GM12864 (cell line): Measurements from ENCODE around the gene TRAPPC3.

Source experiments
- DNase-seq: peaks from one replicate; pipeline ENCODE4 v3.0.0-alpha.2; 2011; ENCODE audit warnings: low read depth
- H3K4me3 ChIP-seq: 2 replicates; pipeline ENCODE4 v1.5.1; 2011; ENCODE audit warnings: mild to moderate bottlenecking, low read depth, low read length, control low read depth
- TF ChIP-seq, protein P1 (sequence below): IDR thresholded peaks from 2 replicates; pipeline ENCODE4 v1.5.1; 2011; ENCODE audit warnings: low read depth, mild to moderate bottlenecking, moderate library complexity, low read length, control low read depth, inconsistent platforms; ENCODE audit errors: missing control alignments

Gene TRAPPC3

GRCh38 chr1:36149973-36150295, 648 bp upstream of the TRAPPC3 start:
- DNase-seq = no peak
- peak overlapping the region; percentile 29 for H3K4me3 ChIP-seq
- TF ChIP-seq, protein P1, sequence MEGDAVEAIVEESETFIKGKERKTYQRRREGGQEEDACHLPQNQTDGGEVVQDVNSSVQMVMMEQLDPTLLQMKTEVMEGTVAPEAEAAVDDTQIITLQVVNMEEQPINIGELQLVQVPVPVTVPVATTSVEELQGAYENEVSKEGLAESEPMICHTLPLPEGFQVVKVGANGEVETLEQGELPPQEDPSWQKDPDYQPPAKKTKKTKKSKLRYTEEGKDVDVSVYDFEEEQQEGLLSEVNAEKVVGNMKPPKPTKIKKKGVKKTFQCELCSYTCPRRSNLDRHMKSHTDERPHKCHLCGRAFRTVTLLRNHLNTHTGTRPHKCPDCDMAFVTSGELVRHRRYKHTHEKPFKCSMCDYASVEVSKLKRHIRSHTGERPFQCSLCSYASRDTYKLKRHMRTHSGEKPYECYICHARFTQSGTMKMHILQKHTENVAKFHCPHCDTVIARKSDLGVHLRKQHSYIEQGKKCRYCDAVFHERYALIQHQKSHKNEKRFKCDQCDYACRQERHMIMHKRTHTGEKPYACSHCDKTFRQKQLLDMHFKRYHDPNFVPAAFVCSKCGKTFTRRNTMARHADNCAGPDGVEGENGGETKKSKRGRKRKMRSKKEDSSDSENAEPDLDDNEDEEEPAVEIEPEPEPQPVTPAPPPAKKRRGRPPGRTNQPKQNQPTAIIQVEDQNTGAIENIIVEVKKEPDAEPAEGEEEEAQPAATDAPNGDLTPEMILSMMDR = no peak

GRCh38 chr1:36148821-36149236, 457 bp downstream of the TRAPPC3 start:
- TF ChIP-seq, protein P1 = no peak

GRCh38 chr1:36144413-36144812, 4.9 kb downstream of the TRAPPC3 start:
- no peak overlapping the region for H3K4me3 ChIP-seq
- TF ChIP-seq, protein P1 = no peak
- DNase-seq = no peak

More at GRCh38 chr1:36148821-36149236, 457 bp downstream of the TRAPPC3 start:
- DNase-seq = no peak
- peak overlapping the region; percentile 85 for H3K4me3 ChIP-seq

DNA sequence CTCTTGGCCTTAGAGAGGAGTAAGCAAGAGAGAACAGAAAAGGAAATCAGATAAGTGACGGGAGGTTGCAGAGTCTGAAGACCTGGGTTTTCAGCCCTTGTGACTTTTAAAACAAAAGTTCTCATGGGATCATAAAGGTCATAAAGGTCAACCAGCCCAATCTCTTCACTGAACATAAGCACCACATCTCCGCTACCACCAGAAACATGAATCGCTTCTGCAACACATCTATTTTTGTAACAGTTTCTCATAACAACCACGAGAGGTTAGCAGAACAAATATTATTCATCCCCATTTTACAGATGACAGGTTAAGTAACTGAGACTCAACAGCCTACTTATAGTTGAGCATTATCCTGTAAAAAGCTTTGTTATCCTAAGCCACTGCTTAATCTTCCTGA, 5.9 kb downstream of the TRAPPC3 start:
- no peak overlapping the region for H3K4me3 ChIP-seq
- no peak for DNase-seq
- TF ChIP-seq, protein P1 = no peak

DNA sequence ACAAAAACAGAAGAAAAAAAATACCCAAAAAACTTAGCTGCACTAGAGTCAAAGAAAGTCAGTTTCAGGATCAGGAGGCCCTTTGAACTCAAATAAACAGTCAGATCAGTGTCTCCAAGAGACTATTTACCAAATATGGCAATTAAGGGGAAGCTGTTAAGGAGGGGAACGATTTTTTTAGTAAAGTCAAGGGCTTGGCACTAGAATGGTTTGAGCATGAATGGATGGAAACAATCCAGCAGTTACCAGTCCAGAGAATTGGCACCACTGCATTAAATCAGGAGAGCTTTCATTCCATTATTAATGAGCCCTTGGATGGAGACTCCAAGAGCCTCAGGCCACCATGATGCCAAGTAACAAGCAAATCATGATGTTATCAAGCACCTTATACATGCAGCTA, 7.2 kb downstream of the TRAPPC3 start:
- H3K4me3 ChIP-seq = no peak overlapping the region
- TF ChIP-seq, protein P1 = no peak
- DNase-seq = no peak

GRCh38 chr1:36139521-36139920, 9.8 kb downstream of the TRAPPC3 start:
- no peak for DNase-seq
- no peak overlapping the region for H3K4me3 ChIP-seq
- TF ChIP-seq, protein P1 = no peak

DNA sequence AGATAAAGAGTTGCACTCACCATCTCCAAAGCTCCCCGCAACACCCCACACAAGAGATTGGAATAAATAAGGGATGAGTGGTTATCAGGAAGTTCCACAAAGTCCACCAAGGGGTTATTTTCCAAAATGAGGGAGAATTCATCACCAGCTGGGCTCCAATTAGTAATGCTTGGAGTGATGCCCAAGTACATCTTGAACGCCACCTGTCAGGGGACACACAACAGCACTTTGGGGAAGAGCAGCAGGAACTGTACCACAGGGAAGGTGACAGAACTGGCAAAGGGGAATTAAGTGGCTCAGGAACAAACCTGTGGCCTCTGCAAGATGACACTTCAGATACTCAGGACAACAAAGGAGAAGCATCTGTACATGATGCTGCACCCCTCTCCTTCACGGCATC, 11.5 kb downstream of the TRAPPC3 start:
- TF ChIP-seq, protein P1 = no peak
- no peak overlapping the region for H3K4me3 ChIP-seq

More for the DNA sequence above, 11.5 kb downstream of the TRAPPC3 start:
- DNase-seq = no peak
